Fibroblast of skin of left biceps (primary cell): Measurements from ENCODE around the gene CDCA3.

Source experiments
- DNase-seq, 2 experiments: peaks; one replicate each; pipeline ENCODE4 v3.0.0-alpha.2; 2013; ENCODE audit warnings: low read depth in 2 of 2

The CDCA3 gene

DNA sequence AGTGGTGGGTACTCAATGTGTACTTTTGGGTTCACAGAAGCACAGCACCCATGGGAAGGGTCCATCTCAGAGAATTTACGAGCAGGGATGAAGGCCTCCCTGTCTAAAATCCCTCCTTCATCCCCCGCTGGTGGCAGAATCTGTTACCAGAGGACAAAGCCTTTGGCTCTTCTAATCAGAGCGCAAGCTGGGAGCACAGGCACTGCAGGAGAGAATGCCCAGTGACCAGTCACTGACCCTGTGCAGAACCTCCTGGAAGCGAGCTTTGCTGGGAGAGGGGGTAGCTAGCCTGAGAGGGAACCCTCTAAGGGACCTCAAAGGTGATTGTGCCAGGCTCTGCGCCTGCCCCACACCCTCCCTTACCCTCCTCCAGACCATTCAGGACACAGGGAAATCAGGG is 30.9 kb downstream of the CDCA3 start:
- no peak for DNase-seq

DNA sequence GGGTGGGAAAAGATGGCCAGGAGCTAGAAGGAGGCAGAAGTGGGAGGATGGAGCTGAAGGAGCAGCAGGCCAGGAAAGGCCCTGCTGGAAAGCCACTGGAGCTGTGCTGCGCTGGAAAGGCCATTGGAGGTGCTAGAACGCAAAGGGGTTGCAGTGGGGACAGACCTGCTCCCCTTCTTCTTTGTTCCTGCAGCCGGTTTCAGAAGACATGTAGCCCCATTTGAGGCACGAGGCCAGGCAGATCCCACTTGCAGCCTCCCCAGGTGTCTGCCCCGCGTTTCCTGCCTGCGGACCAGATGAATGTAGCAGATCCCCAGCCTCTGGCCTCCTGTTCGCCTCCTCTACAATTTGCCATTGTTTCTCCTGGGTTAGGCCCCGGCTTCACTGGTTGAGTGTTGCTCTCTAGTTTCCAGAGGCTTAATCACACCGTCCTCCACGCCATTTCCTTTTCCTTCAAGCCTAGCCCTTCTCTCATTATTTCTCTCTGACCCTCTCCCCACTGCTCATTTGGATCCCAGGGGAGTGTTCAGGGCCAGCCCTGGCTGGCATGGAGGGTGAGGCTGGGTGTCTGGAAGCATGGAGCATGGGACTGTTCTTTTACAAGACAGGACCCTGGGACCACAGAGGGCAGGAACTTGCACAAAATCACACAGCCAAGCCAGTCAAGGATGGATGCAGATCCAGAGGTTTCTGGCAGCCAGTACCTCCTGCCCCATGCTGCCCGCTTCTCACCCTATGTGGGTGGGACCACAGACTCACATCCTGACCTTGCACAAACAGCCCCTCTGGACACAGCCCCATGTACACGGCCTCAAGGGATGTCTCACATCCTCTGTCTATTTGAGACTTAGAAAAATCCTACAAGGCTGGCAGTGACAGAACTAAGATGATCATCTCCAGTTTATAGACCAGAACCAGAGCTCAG is 31.7 kb downstream of the CDCA3 start:
- no peak for DNase-seq

DNA sequence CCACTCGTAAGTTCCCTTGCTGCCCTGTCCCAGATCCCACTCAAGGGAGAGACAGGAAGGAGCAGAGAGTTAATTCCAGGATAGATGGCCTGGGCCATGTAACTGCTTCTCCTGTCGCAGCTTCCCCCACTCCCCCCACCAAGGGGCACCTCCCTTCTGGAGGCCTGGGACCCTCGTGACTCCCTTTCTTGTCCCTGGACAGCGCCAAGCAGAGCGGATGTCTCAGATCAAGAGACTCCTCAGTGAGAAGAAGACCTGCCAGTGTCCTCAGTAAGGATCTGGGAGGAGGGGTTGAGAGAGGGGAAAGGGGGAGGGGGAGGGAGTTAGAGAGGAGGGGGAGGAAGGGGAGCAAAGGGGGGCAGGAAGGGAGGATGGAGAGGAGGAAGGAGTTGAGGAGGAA is 32.4 kb downstream of the CDCA3 start:
- DNase-seq: no peak

DNA sequence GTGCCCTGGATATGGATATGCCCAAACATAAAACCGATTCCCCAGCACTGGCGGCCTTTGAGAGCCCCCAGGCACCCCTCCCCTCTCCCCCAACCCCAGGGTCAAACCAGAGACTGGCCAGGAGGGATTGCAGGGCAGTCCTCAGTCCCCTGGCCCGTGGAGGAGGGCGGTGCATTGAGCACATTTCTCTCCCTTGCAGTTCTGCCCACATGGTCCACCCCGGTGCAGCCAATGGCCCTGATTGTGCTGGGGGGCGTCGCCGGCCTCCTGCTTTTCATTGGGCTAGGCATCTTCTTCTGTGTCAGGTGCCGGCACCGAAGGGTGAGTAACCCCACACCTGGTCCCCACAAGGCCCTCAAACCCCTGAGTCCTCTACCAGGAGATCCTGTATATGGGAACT is 32.9 kb downstream of the CDCA3 start:
- DNase-seq: no peak

DNA sequence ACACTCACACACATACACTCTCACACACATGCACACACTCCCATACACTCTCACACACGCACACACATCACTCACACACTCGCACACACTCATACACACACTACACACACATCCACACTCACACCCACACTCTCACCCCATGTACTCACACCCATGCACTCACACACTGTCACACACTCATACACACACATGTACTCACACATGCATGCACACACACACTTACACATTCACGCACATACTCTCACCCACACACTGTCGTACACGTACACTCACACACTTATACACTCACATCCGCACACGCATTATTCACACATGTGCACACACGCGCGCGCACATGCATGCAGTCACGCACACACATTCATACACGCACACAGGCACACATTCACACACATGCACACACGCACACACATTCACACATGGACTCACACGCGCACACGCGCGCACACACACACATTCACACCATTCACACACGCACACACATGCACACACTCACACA is 33.4 kb downstream of the CDCA3 start:
- no peak for DNase-seq

DNA sequence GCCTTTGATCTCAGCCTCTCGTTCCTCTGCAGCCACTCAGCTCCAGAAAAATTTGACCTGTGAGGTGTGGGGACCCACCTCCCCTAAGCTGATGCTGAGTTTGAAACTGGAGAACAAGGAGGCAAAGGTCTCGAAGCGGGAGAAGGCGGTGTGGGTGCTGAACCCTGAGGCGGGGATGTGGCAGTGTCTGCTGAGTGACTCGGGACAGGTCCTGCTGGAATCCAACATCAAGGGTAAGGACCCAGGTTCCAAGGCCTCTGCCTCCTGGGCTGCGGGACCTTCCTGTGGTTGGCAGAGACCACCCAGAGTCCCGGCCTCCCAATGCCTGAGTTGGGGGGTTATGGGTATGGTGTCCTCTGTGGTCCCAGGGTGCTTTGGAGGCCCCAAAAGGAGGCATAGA is 34.0 kb downstream of the CDCA3 start:
- no peak for DNase-seq

DNA sequence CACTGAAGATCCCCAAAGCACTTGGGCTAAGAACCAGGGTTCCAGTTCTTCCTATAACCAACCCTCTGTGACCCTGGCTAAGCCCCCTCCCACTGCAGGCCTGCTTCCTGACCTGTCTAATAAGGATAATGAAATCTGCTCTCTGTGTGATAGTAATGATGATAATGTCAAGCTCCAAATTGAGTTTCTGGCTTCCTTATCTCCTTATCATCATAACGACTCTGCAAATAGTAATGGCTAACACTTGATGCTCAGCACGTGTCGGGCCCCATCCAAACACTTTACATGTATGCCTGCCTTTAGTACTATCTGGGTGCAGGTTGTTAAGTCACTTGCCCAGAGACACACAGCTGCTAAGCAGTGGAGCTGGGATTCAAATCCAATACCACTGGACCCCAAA is 34.5 kb downstream of the CDCA3 start:
- no peak for DNase-seq

DNA sequence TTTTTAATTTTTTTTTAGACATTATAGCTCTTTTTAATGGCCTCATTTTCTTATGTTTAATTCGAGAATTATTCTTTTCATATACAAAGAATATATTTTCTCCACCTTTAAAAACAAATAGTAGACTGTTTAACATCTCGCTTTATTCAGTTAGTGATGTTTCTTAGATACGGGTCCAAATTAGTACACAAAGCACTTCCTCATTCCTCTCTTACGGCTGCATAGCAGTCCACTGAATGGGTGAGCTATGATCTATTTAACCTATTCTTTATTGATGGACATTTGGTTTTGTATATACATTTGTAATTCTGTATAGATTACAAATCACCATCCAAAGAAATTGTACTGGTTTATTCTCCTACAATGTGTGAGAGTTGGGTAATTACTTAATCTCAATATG is 37.7 kb downstream of the CDCA3 start:
- no peak for DNase-seq

DNA sequence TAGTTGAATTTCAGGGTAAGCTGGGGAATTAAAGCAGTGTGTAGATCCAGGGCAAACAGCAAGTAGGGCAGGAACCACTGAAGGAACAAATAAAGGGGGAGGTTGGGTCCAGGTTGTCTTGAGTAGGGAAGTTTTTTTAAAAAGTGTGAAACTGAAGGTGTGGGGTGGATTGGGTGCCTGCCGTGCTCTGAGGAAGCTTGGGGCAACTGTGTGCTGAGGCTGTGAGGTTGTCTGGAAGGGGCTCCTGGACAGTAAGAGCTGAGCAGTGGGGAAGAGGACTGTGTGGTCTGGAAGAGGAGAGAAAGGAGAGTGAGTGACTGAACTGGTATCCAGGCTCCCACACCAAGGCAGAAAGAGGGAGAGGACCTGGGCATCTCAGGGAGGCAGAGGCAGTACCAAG is 40.3 kb downstream of the CDCA3 start:
- no peak for DNase-seq

DNA sequence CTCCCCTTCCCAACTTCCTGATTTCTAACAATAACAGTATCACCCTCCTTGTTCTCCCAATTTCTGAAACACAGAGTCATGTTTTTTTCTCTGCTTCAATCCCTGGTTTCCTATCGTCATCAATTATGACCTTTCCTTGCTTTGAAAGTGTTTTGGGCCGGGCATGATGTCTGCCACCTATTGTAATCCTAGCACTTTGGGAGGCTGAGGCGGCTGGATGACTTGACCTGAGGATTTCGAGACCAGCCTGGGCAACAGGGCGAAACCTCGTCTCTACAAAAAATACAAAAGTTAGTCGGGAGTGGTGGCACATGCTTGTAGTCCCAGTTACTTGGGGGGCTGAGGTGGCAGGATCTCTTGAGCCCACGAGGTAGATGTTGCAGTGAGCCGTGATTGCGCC is 42.0 kb downstream of the CDCA3 start:
- no peak for DNase-seq

DNA sequence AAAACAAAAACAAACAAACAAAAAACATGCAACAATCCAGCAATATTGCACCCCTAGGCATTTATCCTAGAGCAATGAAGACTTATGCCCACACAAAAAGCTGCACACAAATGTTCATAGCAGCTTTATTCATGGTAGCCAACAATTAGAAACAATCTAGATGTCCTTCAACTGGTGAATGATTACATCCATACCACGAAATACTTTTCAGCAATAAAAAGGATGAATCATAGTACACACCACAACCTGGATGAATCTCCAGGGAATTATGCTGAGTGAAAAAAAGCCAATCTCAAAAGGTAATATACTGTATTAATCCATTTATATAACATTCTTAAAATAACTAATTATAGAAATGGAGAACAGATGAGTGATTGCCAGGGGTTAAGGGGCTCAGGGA is 43.9 kb downstream of the CDCA3 start:
- no peak for DNase-seq

DNA sequence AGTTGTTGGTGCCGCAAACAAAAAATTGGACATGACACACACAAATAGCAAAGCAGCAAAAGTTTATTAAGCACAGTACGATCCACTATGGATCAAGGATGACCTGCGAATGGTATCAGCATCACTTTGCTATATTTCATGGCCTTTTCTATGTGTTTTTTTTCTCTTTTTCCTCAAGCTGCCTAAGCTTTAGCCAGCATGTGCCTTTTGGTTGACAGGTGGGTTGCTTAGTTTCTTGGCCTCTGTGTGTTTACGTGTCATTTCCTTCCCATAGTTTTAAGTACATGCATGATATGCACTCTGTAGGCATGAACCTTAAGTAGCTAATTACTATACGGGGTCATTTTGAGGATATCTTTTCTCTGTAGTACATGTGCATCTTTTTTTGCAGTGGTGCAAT is 51.9 kb downstream of the CDCA3 start:
- DNase-seq: no peak
